BJ (cell line): ENCODE measurements around the gene PHF2. TPM values are rescaled to one million over a fixed set of nuclear protein-coding genes. Genes with fewer than 3 reads are reported as not detected.

Experiments used
- CTCF ChIA-PET: fragments of 350-600 bp; formaldehyde crosslinking; extraction: SDS; loops from one replicate; lab custom pipeline; 2021; ENCODE audit warnings: antibody characterized with exemption, inconsistent platforms; lab: Yijun Ruan, JAX
- POLR2A ChIA-PET: fragments of 300-600 bp; sonication (Branson Sonifier 250); formaldehyde crosslinking; extraction: SDS; loops from one replicate; lab custom pipeline; 2021; ENCODE audit warnings: antibody characterized with exemption; lab: Charles Lee
- DNase-seq: peaks from one replicate; pipeline ENCODE4 v3.0.0-alpha.2; 2011; ENCODE audit warnings: low read depth
- H3K27me3 ChIP-seq: 2 replicates; pipeline ENCODE4 v1.6.0; 2011; ENCODE audit warnings: low read length; ENCODE audit not compliant: control insufficient read depth, insufficient read depth
- H3K36me3 ChIP-seq: 2 replicates; pipeline ENCODE4 v1.5.1; 2011; ENCODE audit warnings: low read length; ENCODE audit not compliant: control insufficient read depth, insufficient read depth
- H3K4me3 ChIP-seq: 2 replicates; pipeline ENCODE4 v1.5.1; 2011; ENCODE audit warnings: low read depth, mild to moderate bottlenecking, control low read depth, low read length
- polyA plus RNA-seq: library from polyadenylated mRNA; depleted of rRNA; stranded (reverse); fragments of >200 nt; gene quantifications from 2 replicates; pipeline ENCODE4 v1.2.3, GENCODE V29; 2011
- TF ChIP-seq, protein P1 (sequence below): IDR thresholded peaks from 2 replicates; pipeline ENCODE4 v1.5.1; 2011; ENCODE audit warnings: low read depth, mild to moderate bottlenecking, control low read depth, inconsistent platforms, low read length, moderate library complexity; ENCODE audit not compliant: insufficient read depth

PHF2 gene
- polyA plus RNA-seq, 1 experiment: 9.4 TPM

DNA sequence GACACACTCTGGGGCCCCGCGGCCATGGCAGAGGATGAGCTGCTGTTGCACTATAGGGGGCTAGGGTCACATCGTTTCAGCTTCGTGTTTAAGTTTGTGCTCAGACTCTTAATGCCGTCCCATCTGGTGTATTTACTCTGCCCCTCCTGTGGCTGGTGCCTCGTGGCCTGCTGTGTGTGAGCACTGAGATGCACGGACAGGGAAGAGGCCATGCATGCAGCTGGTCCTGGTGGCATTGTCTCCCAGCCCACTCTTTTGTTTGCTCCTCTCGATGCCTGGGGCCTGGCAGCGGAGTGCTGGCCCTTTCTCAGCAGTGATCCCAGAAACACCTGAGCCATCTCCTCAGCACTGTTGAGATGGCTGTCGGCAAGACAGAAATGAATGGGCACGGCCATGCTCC is 30.0 kb upstream of the PHF2 start:
- no peak for DNase-seq
- Histone ChIP-seq H3K27me3 (no peaks in the 10 kb centered on the region), H3K4me3 (no peak overlapping the region), H3K36me3 (peaks cover 22% of the 10 kb centered on the region)
- TF ChIP-seq, protein P1, sequence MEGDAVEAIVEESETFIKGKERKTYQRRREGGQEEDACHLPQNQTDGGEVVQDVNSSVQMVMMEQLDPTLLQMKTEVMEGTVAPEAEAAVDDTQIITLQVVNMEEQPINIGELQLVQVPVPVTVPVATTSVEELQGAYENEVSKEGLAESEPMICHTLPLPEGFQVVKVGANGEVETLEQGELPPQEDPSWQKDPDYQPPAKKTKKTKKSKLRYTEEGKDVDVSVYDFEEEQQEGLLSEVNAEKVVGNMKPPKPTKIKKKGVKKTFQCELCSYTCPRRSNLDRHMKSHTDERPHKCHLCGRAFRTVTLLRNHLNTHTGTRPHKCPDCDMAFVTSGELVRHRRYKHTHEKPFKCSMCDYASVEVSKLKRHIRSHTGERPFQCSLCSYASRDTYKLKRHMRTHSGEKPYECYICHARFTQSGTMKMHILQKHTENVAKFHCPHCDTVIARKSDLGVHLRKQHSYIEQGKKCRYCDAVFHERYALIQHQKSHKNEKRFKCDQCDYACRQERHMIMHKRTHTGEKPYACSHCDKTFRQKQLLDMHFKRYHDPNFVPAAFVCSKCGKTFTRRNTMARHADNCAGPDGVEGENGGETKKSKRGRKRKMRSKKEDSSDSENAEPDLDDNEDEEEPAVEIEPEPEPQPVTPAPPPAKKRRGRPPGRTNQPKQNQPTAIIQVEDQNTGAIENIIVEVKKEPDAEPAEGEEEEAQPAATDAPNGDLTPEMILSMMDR: no peak
- POLR2A ChIA-PET: no interaction called here
- CTCF ChIA-PET: interaction anchor here (1.3 to 2.2 kb wide), 2 partner anchors 15 to 20 kb away, joined by 3 to 8 read pairs; no protein-coding TSS in a partner anchor

DNA sequence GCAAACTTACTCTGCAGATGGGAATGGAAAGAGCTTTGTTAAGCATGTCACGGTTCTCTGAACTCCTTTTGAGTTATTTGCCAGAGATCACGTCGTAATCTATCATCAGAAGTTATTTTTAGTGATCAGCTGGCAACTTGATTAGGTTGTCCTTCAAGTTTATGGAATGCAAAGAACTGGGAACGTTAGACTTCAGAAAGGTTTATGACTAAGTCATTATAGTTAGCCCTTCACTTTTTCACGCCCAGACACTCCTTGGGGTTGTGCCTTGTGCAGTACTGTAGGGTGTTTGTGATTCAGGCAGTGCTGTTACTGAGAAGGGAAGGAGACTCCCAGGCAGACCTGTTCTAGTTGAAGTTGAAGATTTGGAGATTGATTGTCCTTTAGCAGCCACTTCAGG is 26.8 kb upstream of the PHF2 start:
- Histone ChIP-seq H3K27me3 (no peaks in the 10 kb centered on the region), H3K36me3 (peaks cover 14% of the 10 kb centered on the region; the same call in 1 of the 2 replicates), H3K4me3 (no peak overlapping the region)
- no peak for DNase-seq
- CTCF ChIA-PET: interaction anchor here (2.7 kb wide), 1 partner anchor 16 kb away, joined by 12 read pairs; no protein-coding TSS in a partner anchor
- TF ChIP-seq, protein P1: no peak
- POLR2A ChIA-PET: no interaction called here

DNA sequence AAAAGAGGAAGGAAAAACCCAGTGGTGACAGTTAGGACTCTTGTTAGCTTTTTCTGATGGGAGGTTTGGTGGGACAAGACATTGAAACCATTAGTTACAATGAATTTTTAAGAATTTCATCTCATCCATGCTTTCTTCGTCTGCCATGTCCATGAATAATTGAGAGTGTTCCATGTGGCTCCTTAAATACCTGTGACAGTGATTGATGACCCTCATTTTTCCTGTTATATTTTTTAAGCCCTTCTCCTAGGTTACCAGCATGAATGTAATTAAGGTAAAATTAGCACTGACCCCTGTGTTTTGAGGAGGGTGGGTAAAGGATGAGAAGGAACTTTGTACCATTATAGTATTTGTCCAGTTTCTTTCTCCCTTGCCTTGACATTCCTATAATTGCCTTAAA is 23.5 kb upstream of the PHF2 start:
- H3K36me3 ChIP-seq: peaks cover 8% of the 10 kb centered on the region
- TF ChIP-seq, protein P1: no peak
- no peaks in the 10 kb centered on the region for H3K27me3 ChIP-seq
- no peak overlapping the region for H3K4me3 ChIP-seq
- ChIA-PET CTCF (interaction anchor here (1.6 kb wide), 1 partner anchor 13 kb away, joined by 4 read pairs; no protein-coding TSS in a partner anchor), POLR2A (no interaction called here)
- DNase-seq: no peak

DNA sequence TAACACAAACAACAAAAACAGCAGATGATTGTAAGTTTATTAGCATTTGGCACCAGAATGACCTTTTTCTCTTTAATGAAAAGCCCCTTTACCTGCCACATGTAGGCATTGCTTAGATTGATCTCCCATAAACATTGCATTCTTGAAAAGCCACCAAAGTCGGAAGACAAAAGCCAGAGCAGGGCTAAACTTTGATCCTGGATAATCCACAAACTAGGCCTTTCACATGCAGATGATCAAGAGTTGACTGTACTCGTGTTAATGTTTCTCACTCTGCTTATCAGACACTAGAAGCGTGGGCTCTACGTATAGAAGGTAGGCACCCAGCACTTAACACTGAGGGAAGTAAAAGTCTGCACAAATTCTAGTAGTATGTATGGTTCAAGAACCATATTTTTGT is 21.0 kb upstream of the PHF2 start:
- H3K4me3 ChIP-seq: no peak overlapping the region
- TF ChIP-seq, protein P1: no peak
- H3K36me3 ChIP-seq: peaks cover 18% of the 10 kb centered on the region
- ChIA-PET POLR2A (no interaction called here), CTCF (interaction anchor here (2.3 kb wide), 1 partner anchor 11 kb away, joined by 14 read pairs; no protein-coding TSS in a partner anchor)
- H3K27me3 ChIP-seq: no peaks in the 10 kb centered on the region
- DNase-seq: no peak

DNA sequence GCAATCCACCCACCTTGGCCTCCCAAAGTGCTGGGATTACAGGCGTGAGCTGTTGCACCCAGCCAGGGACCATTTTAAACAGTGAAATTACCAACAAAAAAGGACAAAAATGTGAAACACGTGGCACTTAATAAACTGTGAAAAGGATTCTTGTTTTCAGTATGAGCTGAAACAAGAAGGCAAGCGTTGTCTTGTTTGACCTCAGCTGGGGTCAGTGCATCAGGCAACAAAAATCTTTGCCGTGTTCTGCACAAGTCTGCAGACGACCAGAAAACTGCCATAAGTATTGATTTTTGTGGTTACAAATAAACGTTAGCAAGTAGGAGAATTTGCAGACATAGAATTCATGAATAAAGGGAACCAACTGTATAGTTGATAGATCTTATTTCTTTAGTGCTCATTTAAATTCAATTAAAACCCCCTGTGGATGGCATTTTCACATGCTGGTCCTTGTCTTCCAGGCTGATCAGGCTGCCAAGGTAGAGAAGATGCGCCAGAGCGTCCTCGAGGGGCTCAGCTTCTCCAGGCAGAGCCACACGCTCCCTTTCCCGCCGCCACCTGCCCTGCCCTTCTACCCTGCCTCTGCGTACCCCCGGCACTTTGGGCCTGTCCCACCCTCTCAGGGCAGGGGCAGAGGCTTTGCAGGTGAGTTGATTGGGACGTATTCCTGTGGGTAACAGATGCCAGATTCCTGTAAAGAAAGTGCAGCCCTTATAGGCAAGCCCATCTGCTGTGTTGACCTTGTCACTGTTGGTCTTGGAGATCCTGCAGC is 18.8 kb upstream of the PHF2 start:
- Histone ChIP-seq H3K27me3 (no peaks in the 10 kb centered on the region), H3K36me3 (peaks cover 19% of the 10 kb centered on the region), H3K4me3 (no peak overlapping the region)
- CTCF ChIA-PET: interaction anchor here (2.3 kb wide), 1 partner anchor 9 kb away, joined by 14 read pairs; no protein-coding TSS in a partner anchor
- DNase-seq: no peak
- TF ChIP-seq, protein P1: no peak
- POLR2A ChIA-PET: no interaction called here
